Lower leg skin (tissue), 4 donors: Measurements from ENCODE around the gene WSCD2. TPM values are rescaled to one million over a fixed set of nuclear protein-coding genes. Genes with fewer than 3 reads are reported as not detected.

ENCODE experiments used
- DNase-seq, 2 donors: peaks; one replicate each; pipeline ENCODE4 v3.0.0-alpha.2; 2019; ENCODE audit warnings: low spot score in 2 of 2
- H3K4me3 ChIP-seq: fragments of 200-600 bp; sonication (generic); 2 replicates; pipeline ENCODE4 v1.5.1; 2017; ENCODE audit warnings: mild to moderate bottlenecking, low read depth; ENCODE audit not compliant: poor library complexity, severe bottlenecking
- CTCF ChIP-seq, 3 donors: fragments of 450-650 bp; IDR thresholded peaks; one replicate each; pipeline ENCODE4 v1.5.1; 2016; ENCODE audit warnings: antibody characterized with exemption in 3 of 3, mild to moderate bottlenecking in 3 of 3, moderate library complexity in 2 of 3
- POLR2A ChIP-seq, 2 donors: fragments of 450-650 bp; IDR thresholded peaks; one replicate each; pipeline ENCODE4 v1.6.1; 2016 to 2017; ENCODE audit warnings: antibody characterized with exemption in 2 of 2, mild to moderate bottlenecking in 1 of 2, moderate library complexity in 1 of 2
- WGBS, 2 donors: methylation state at CpG; one replicate each; pipeline ENCODE4 v1.1.5; 2018; 5-methylcytosine and 5-hydroxymethylcytosine counted together
- intact Hi-C: fragments of 100-400 bp; cut with DNase I; formaldehyde crosslinking; loops from one replicate; pipeline ENCODE4 v1.15.0; 2023; ENCODE audit warnings: low total_unique reads
- total RNA-seq, 4 donors: library from RNA; depleted of rRNA; stranded (reverse); fragments of >200 nt; gene quantifications; one replicate each; pipeline ENCODE4 v1.1.0, GENCODE V29; 2016

Gene WSCD2
- total RNA-seq, 4 donors from 2014 or later = 0.15 to 0.63 (median 0.47) TPM

- no peak for DNase-seq
- no peak overlapping the region for H3K4me3 ChIP-seq
- WGBS, 2 donors = 80 to 83% methylated on average over 8 of the region's 8 CpGs
- intact Hi-C loops = no loop called here
- TF ChIP-seq CTCF (IDR thresholded peaks at IDR 0.05) (no peak), POLR2A (IDR thresholded peaks at IDR 0.05) (no peak)
These were observed 8.9 kb upstream of the WSCD2 start for GRCh38 chr12:108119974-108120862.

GRCh38 chr12:108120863-108121165, 8.3 kb upstream of the WSCD2 start:
- no peak for DNase-seq
- H3K4me3 ChIP-seq = no peak overlapping the region
- TF ChIP-seq CTCF (IDR thresholded peaks at IDR 0.05) (no peak), POLR2A (IDR thresholded peaks at IDR 0.05) (no peak)
- intact Hi-C loops = no loop called here
- WGBS, 2 donors = 72 to 80% methylated on average over 6 of the region's 6 CpGs

GRCh38 chr12:108121320-108121719, 7.8 kb upstream of the WSCD2 start:
- no peak for DNase-seq
- 71 to 76% methylated on average over 6 of the region's 6 CpGs for WGBS, 2 donors
- no peak for TF ChIP-seq POLR2A (IDR thresholded peaks at IDR 0.05)
- TF ChIP-seq CTCF (IDR thresholded peaks at IDR 0.05) = no peak
- intact Hi-C loops = no loop called here
- no peak overlapping the region for H3K4me3 ChIP-seq

GRCh38 chr12:108121728-108122471, 7.2 kb upstream of the WSCD2 start:
- intact Hi-C loops = no loop called here
- no peak for DNase-seq
- TF ChIP-seq CTCF (IDR thresholded peaks at IDR 0.05) (no peak), POLR2A (IDR thresholded peaks at IDR 0.05) (no peak)
- 89 to 97% methylated on average over 2 of the region's 2 CpGs for WGBS, 2 donors
- H3K4me3 ChIP-seq = no peak overlapping the region

GRCh38 chr12:108122644-108123043, 6.4 kb upstream of the WSCD2 start:
- TF ChIP-seq POLR2A (IDR thresholded peaks at IDR 0.05) = no peak
- 86 to 87% methylated on average over 2 of the region's 2 CpGs for WGBS, 2 donors
- intact Hi-C loops = no loop called here
- DNase-seq = no peak
- no peak overlapping the region for H3K4me3 ChIP-seq

GRCh38 chr12:108123402-108123801, 5.7 kb upstream of the WSCD2 start:
- intact Hi-C loops = no loop called here

More at GRCh38 chr12:108123402-108123801, 5.7 kb upstream of the WSCD2 start:
- WGBS, 2 donors = 66 to 73% methylated on average over 6 of the region's 6 CpGs
- no peak overlapping the region for H3K4me3 ChIP-seq
- TF ChIP-seq CTCF (IDR thresholded peaks at IDR 0.05) (no peak), POLR2A (IDR thresholded peaks at IDR 0.05) (no peak)
- DNase-seq = no peak
